Middle frontal gyrus (tissue), 1 donor: ENCODE results near the gene PPFIA4.

Source experiments
- DNase-seq: peaks from one replicate; pipeline ENCODE4 v3.0.0-alpha.2; 2015; ENCODE audit warnings: low spot score; ENCODE audit errors: extremely low spot score

The PPFIA4 gene

DNA sequence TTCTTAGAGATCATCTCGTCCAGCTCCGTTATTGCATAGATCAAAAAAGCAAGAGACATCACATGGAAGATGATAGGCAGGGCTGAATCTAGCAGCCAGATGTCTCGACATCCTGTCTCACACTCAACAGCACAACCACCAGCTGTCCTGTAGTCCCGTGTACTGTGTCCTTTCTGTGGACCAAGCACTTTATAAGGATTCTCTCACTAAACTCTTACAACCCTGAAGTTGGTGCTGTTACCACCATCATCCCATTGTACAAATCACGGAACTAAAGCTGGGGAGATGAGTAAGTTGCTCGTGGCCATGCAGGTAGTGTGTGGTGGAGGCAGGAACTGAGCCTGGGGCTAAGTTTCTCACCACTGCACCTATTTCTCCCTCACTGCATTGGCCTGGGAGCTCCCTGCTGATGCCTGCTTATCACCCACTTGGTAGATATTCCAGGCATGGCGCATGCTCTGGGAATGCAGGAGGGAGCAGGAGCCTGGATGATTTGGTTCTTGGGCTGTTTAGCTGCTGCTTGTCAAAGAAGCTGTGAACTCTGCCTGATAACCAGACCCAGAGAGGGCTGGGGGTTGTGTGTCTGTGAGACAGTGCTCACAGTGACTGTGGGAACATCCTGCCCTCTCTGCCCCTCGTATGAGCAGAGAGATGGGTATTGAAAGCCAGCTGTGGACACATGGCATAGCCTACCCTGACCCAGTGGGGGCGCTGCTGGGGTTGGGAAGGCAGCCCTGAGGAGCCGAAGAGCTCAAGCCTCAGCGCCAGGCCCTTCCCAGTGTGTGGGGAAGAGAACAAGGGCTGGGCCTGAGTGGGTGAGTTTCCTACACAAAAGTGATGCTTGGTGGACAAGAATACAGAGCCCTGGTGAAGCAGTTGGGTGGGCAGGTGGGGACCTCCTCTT lies 13.6 kb downstream of the PPFIA4 start:
- no peak for DNase-seq

DNA sequence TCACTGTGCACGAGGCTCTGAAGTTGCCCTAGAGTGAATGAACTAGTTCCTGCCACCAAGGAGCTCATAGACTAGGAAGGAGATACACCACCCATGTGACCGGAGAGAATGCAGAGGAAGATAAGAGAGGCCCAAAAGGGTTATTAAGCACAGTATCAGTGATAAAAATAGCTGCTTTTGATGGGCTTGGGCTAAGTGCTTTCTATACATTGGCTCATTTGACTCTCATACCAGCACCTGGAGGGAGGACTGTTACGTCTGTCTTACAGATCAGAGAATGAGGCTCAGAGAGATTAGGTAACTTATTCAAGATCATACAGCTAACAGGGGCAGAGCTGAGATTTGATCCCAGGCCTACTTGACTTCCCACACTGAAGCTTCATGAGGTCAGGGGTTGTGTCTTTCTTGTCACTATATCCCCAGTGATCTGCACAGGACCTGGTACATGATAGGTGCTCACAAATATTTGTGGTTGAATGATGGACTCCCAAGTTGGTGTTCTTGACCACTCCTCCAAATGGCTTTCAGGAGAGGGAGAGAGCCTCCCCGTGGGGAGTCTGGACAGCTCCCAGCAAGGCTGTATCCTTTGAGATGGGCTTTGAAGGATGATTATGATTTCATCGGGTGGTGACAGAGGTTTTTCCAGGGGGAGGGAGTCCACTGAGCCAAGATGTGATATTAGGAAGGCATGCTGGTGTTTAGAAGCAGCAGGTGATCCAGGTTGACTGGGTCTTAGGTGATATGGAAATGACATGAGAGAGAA lies 14.4 kb downstream of the PPFIA4 start:
- DNase-seq, result no peak

DNA sequence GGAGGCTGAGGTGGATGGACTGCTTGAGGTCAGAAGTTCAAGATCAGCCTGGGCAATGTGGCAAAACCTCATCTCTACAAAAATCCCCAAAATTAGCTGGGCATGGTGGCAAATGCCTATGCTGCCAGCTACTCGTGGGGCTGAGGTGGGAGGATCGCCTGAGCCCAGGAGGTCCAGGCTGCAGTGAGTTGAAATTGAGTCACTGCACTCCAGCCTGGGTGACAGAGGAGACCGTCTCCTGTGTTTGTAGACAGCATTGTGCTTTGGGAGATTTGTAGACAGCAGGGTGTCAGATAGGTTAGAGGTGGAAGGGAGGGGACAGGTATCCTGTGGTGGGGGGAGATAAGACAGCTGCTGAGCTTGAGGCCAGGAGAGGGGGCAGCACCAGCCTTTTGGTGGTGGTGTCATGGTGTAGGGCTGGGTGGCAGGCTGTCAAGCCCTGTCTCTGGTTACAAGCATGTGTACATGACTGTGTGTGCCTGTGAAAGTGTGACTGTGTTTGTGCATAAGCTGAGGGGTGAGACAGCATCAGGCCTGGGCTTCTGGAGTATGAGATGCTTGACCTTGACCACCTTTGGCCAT lies 15.2 kb downstream of the PPFIA4 start:
- DNase-seq, result no peak

DNA sequence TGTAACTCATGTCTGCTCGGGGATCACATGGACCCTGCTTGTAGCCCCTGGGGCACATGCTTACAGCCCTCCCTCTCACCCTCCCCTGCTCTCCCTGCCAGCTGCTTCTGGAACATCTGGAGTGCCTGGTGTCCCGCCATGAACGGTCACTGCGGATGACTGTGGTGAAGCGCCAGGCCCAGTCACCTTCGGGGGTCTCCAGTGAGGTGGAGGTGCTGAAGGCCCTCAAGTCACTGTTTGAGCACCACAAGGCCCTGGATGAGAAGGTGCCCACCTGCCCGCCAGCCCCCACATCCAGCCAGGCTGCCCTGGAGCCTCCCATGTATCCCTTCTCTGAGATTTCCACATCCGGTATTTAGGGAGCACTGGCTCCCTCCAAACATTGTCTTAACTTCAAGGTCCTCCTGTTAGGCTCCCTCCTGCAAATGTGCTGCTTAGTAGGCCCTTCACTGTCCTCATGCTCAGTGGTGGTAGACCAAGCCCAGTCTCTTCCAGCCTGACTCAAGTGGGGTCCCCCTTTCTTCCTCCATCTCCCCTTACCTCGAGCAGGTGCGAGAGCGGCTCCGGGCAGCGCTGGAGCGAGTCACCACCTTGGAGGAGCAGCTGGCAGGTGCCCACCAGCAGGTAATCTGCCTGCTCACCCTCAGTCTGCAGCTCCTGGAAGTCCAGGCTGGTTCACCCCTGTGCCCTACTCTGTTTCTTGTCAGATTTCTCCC lies 17.7 kb downstream of the PPFIA4 start:
- no peak for DNase-seq

DNA sequence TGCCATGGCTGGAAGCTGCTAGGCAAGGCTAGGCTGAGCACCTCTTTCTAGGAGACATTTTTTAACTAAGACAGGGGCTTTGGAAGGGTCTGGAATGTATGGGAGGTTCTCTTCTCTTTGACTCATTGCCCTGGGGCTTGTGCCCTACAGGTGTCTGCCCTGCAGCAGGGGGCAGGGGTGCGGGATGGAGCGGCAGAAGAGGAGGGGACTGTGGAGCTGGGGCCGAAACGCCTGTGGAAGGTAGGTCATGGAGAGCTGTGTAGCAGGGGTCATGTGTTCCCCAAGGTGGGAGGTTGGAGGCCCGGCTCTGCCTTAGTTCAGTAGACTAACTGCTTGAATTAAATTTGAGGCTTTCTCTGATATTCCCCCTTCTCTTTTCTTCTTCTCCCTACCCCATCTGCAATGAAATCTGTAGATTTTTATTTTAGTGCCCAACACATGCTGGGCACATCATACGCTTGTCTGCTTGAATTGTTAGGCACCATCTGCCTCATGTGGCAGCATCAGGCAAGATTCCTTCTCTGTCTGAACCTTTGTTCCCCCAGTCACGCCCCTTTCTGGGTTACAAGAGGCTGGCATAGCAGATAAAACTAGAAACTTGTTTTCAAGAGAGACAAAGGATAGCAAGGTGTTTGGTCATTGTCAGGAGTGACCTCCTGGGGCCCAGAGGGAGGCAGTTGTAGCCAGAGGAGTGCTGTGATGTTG lies 18.4 kb downstream of the PPFIA4 start:
- no peak for DNase-seq

DNA sequence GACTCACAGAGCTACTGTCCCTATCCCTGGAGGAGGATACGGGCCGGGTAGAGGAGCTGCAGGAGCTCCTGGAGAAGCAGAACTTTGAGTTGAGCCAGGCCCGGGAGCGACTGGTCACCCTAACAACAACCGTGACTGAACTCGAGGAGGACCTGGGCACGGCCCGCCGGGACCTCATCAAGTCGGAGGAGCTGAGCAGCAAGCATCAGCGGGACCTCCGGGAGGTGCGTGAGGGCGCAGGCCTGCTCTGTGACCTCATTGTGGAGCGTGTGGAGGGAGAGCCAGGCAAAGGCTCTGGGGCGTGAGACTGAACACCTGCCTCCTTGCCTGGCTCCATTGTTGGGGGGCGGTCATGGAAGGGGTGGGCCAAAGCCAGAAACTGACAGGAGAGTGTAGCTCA lies 19.0 kb downstream of the PPFIA4 start:
- DNase-seq, result no peak

DNA sequence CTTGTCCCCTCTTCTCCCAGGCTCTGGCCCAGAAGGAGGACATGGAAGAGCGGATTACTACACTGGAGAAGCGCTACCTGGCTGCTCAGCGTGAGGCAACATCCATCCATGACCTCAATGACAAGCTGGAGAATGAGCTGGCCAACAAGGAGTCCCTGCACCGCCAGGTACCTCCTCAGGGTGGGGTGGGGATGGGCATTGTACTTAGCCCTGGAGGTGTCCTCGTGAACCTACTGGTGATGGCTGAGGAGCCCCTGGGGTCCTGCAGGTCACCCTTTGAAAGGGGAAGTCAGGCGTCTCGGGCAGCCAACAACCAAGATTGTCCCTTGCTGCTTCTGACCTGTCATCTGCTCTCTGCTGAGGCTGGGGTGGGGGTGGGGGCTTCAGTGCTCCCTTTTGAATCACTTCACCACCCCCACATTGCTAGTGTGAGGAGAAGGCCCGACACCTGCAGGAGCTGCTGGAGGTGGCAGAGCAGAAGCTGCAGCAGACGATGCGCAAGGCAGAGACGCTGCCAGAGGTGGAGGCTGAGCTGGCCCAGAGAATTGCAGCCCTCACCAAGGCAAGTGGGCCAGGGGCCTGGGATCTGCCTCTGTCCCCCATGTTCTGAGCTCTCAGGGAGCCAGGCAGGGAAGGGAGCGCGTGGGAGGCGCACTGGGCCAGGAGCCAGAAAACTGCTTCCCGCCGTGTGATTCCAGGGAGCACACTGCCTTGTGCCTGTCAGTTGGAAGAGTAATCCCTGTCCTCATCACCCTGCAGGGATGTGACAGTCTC lies 19.7 kb downstream of the PPFIA4 start:
- DNase-seq, result no peak

DNA sequence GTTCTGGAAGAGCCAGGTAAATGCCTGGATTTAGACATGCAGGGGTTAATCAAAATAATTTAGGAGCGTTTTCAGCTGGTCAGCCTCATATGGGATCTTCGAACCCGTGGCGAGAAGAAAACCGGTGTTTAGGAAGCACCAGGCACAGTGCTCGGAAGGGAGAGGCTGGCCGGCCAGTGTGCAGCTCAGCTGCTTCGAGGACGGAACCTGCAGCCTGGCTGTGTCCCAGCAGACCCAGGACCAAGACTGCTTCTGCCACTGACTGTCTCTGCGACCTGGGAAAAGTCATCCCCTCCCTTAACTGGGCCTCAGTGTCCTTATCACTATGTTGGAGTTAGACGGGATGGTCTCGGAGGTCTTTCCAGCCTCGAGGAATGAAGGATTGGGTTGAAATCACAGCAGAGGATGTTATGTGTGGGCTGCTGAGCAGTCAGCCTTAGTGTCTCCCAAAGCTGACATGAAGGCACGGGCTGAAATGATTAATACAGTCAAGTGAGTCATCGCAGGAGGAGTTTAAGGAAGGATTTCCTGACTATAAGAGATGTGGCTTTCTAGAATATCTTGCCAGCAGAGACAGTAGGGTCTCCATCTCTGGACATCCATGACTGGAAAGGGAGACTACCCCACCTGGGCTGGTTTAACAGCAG lies 20.8 kb downstream of the PPFIA4 start:
- no peak for DNase-seq

DNA sequence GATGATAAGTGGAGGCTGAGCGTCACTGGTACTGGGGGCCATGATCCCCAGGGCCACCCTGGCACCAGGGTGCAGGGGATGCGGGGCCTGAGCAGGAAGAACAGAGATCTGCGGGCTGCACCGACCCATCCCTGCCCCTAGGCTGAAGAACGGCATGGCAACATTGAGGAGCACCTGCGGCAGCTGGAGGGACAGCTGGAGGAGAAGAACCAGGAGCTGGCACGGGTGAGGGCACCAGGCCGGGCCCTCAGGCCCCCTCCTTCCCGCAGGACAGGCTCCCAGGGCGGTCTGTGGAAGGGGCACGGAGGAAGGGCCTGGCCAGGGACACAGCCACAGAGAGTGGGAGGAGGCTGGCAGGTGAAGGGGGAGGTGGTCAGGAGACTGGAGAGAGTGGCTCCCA lies 21.8 kb downstream of the PPFIA4 start:
- DNase-seq, result no peak

DNA sequence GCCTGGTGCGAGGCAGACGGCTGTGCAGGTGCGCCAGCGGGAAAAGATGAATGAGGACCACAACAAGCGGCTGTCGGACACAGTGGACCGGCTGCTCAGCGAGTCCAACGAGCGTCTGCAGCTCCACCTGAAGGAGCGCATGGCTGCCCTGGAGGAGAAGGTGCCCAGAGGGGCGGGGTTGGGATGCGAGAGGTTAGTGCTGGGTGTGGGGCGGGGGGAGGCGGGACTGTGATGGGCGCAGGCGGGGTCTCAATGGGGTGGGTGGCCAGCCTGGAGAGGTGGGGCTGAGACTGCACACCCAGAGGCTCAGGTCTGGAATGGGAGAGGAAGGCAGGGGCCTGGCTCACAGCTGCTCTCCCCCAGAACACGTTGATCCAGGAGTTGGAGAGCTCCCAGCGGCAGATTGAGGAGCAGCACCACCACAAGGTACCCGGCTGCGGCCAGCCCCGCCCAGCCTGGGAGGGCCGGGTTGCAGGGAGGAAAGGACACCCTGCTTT lies 22.3 kb downstream of the PPFIA4 start:
- DNase-seq, result no peak

DNA sequence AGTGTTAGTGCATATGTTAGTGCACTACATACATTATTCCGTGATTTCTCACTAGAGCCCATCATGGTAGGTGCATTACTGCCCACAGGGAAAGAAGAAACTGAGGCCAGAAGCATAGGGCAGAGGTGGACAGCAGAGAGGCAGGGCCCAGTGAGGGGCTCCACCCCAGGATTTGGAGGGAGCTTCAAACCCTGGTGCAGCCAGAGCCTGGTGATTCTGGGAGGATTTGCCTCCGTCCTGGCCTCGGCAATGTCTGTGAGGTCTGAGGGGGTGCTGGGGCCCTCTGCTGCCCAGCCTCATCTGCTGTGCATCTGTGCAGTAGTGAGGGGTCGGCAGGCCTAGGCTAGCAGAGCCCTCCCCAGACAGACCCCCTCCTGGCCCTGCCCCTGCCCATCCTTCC lies 22.8 kb downstream of the PPFIA4 start:
- DNase-seq, result no peak

DNA sequence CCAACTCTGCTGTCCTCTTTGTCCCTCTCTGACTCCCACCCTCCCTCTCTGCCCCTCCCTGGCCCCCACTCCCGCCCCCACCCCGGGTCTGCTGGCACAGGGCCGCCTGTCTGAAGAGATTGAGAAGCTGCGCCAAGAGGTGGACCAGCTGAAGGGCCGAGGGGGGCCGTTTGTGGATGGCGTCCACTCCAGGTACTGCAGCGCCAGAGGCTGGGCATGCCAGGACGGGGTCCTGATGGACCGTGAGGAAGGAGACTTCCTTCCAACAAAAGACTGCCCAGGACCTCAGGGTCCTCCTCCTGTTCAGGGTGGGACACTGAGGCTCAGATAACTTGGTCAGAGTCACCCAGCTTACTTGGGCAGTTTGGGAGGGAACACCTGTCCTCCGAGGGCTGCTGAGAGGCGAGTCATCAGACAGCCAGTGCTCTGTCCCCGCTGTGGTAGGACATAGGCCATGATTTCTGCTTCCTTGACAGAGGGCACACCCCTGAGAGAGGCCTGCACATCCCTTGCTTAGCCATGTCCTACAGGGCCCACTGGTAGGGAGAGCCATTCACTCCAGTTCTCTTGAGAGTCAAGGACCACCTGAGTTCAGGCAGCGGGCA lies 23.4 kb downstream of the PPFIA4 start:
- no peak for DNase-seq

DNA sequence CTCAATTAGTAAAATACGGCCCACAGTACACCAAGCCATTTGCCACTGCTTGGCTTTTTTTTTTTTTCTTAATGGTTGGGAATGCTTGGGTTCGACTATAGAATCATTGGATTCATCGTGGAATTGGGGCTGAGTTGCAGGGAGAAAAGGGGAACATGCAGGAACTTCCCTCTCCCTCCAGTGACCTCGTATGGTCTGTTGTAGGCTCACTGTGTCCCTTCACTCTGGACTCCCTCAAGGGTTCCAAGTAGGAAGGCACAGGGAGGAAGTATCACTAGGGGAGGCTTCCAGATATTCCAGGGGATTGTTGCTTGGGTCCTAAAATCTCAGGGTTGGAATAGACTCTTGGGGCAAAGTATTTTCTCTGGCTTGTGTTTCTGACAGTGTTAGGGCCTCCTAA lies 24.5 kb downstream of the PPFIA4 start:
- no peak for DNase-seq

DNA sequence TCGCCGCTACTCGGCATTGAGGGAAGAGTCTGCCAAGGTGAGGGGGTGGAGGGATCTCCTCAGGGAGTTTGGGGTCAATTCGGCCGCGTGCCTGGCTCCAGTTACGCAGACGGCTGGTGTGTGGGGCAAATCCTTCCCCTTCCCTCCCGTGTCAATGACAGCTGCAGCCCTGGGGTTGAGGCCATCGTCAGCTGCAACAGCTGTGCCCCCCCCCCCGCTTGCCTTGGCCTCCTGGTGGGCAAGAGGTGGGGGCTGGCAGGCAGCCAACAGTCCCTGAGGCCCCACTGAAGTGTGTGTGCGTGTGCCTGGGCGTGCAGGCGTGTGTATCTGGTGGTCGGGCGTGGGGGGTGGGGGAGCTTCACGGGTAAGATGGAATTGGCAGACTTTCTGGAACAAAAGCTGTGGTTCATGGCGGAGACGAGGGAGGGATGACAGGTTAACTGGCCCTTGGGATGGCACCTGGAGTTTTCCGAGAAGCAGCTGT lies 25.6 kb downstream of the PPFIA4 start:
- DNase-seq, result no peak

DNA sequence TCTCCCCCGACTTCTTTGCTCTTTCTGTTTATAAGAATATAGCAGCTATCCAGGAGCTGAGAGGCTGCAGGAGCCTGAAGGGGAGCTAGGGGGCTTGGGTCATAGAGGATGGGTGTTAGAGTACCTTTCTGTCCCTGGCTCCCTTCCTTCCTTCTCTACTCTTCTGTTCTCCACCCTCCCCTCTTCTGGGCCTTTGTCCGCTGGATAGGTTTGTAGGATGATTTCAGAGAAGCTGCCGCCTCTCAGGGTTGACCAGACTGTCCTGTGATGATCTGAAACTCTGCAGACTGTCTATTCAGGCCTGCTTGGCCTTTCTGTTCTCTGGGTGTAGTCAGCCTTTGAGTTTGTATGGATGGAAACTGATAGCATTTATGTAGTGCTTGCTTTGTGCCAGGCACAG lies 26.3 kb downstream of the PPFIA4 start:
- no peak for DNase-seq

DNA sequence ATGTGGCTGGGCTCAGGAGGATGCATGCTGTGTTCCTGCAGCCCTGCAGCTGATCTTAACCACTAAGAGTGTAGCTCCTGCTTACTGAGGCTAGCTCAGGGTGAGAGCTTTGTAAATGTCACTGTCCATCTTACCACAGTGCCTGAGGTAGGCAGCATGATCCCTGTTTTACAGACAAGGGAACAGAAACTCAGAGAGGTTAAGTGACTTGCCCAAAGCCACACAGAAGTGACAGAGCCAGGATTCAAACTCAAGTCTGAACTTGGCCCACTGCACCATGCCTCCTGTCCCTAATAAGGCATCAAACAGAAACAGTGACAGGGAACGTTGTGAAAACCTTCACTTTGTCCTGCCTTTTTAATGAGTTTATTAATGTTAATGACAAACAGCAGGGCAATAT lies 27.9 kb downstream of the PPFIA4 start:
- no peak for DNase-seq

DNA sequence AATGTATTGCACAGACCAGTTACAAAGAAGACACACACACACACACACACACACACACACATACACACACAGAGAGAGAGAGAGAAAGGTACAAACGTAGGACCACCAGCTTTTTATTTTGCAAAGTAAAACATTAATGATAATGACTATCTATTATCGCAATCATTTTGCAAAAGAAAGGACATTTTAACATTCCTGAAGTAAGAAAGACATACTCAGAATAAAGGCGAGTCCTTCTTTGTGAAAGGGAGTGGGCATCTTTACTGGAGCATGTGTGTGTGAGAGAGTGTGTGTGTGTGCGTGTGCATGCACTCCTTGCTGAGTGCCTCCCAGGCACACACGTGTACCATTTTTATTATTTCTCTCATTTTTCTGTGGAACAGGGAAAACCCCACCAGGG lies 28.4 kb downstream of the PPFIA4 start:
- no peak for DNase-seq

DNA sequence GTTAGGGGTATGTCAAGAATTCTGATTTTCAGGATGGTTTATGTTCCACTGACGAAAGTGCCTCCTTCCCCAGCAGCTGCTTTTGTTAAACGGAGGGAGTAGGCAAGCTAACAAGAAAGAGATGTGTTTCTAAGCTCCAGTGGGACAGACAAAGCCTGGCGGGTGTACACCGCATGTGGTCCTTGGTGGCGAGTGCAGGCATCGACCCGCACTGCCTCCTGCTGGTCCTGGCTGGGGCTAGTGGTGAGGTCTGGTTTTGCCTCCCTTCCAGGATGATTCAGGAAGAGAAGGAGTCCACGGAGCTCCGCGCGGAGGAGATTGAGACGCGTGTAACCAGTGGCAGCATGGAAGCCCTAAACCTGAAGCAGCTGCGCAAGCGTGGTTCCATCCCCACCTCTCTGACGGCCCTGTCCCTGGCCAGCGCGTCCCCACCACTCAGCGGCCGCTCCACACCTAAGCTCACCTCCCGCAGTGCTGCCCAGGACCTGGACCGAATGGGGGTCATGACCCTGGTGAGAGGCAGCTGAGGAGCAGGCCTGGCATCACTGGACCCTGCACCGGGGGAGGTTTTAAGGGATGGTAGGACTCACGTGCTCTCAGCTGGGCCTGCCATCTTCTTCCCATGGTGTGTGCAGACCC lies 29.0 kb downstream of the PPFIA4 start:
- DNase-seq, result no peak

DNA sequence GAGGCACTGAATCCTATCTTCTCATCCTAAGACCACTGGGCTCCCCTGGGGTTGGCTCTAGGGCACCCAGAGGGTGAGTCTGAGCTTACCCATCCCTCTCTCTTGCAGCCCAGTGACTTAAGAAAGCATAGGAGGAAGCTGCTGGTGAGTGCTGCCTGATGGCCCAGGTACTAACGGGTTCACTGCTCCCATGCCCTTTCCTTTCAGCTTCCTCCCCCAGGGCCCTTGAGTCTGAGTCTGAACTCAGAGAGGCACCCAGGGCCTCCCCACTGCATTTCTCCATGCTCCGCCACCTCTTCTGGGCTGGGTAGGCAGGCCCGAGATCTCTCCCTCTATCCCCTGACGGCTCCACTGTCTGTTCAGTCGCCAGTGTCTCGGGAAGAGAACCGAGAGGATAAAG lies 29.7 kb downstream of the PPFIA4 start:
- DNase-seq, result no peak
